ENCODE results near the gene ZNF557.

GRCh38 chr19:7074705-7075282 is 5.3 kb downstream of the ZNF557 start:
- no peak for TF ChIP-seq CTCF (optimal IDR thresholded peaks at IDR 0.05 in 1 of 3, IDR thresholded peaks at IDR 0.05 in 1 of 3, conservative IDR thresholded peaks at IDR 0.05 in 1 of 3; ENCODE audit: extremely low read depth in 1 of 3, insufficient read depth in 2 of 3, low read length in 3 of 3)
- no peak for TF ChIP-seq EZH2 (IDR thresholded peaks at IDR 0.05; ENCODE audit: low read length)

Measured in keratinocyte (primary cell).